ENCODE results near the gene RCCD1.

Gene RCCD1

GRCh38 chr15:90909976-90910375, 44.7 kb upstream of the RCCD1 start:
- POLR2A ChIA-PET = no interaction called here
- CTCF ChIA-PET = interaction anchor here (0.9 to 1.5 kb wide), 4 partner anchors 8 to 590 kb away, joined by 3 to 5 read pairs (median 4); partner anchors contain the start of gene HDDC3

GRCh38 chr15:90910441-90911301, 44.0 kb upstream of the RCCD1 start:
- ChIA-PET POLR2A (no interaction called here), CTCF (interaction anchor here (0.9 to 2.1 kb wide), 5 partner anchors 8 to 591 kb away, joined by 3 to 5 read pairs (median 4); partner anchors contain the start of genes HDDC3 and MAN2A2)
- no peak for TF ChIP-seq CTCF (IDR thresholded peaks at IDR 0.05; ENCODE audit: control extremely low read depth, extremely low read depth, low read depth, missing control alignments)
- no peak for DNase-seq (ENCODE audit: extremely low spot score)

More at GRCh38 chr15:90909976-90910375, 44.7 kb upstream of the RCCD1 start:
- TF ChIP-seq CTCF (IDR thresholded peaks at IDR 0.05; ENCODE audit: control extremely low read depth, extremely low read depth, low read depth, missing control alignments) = no peak
- no peak for DNase-seq (ENCODE audit: extremely low spot score)

- ChIA-PET POLR2A (no interaction called here), CTCF (interaction anchor here (1.3 to 3.7 kb wide), 4 partner anchors 8 to 592 kb away, joined by 3 to 24 read pairs (median 5); partner anchors contain the start of genes HDDC3 and MAN2A2)
- TF ChIP-seq CTCF (IDR thresholded peaks at IDR 0.05; ENCODE audit: control extremely low read depth, extremely low read depth, low read depth, missing control alignments) = no peak
- DNase-seq (ENCODE audit: extremely low spot score) = no peak
These were observed 43.4 kb upstream of the RCCD1 start for GRCh38 chr15:90911302-90911623.

GRCh38 chr15:90911906-90912769, 42.5 kb upstream of the RCCD1 start:
- ChIA-PET CTCF (interaction anchor here (1.4 to 3.7 kb wide), 3 partner anchors 9 to 23 kb away, joined by 3 to 24 read pairs (median 5); partner anchors contain the start of genes HDDC3, MAN2A2 and UNC45A), POLR2A (no interaction called here)
- no peak for DNase-seq (ENCODE audit: extremely low spot score)
- TF ChIP-seq CTCF (IDR thresholded peaks at IDR 0.05; ENCODE audit: control extremely low read depth, extremely low read depth, low read depth, missing control alignments) = no peak

GRCh38 chr15:90912770-90913075, 42.0 kb upstream of the RCCD1 start:
- CTCF ChIA-PET = interaction anchor here (1.4 to 3.7 kb wide), 3 partner anchors 10 to 22 kb away, joined by 3 to 36 read pairs (median 24); partner anchors contain the start of genes HDDC3, MAN2A2 and UNC45A
- POLR2A ChIA-PET = no interaction called here
- no peak for DNase-seq (ENCODE audit: extremely low spot score)
- TF ChIP-seq CTCF (IDR thresholded peaks at IDR 0.05; ENCODE audit: control extremely low read depth, extremely low read depth, low read depth, missing control alignments) = no peak

- ChIA-PET CTCF (interaction anchor here (0.8 to 3.7 kb wide), 6 partner anchors 10 to 28 kb away, joined by 3 to 36 read pairs (median 4); partner anchors contain the start of genes HDDC3, MAN2A2 and UNC45A), POLR2A (no interaction called here)
- DNase-seq (ENCODE audit: extremely low spot score) = no peak
- TF ChIP-seq CTCF (IDR thresholded peaks at IDR 0.05; ENCODE audit: control extremely low read depth, extremely low read depth, low read depth, missing control alignments) = no peak
These were observed 41.2 kb upstream of the RCCD1 start for GRCh38 chr15:90913398-90913944.

All from GM10248 (cell line).